Stimulated activated CD4-positive, alpha-beta T cell treated with anti-CD3 and anti-CD28 coated beads, Interleukin-2, amount 100 ng/mL, for 48 hours (primary cell): Measurements from ENCODE around the gene DDX24.

ENCODE experiments used
- DNase-seq, 2 donors: peaks; one replicate each; pipeline ENCODE4 v3.0.0-alpha.2; 2020

DDX24 gene, protein sequence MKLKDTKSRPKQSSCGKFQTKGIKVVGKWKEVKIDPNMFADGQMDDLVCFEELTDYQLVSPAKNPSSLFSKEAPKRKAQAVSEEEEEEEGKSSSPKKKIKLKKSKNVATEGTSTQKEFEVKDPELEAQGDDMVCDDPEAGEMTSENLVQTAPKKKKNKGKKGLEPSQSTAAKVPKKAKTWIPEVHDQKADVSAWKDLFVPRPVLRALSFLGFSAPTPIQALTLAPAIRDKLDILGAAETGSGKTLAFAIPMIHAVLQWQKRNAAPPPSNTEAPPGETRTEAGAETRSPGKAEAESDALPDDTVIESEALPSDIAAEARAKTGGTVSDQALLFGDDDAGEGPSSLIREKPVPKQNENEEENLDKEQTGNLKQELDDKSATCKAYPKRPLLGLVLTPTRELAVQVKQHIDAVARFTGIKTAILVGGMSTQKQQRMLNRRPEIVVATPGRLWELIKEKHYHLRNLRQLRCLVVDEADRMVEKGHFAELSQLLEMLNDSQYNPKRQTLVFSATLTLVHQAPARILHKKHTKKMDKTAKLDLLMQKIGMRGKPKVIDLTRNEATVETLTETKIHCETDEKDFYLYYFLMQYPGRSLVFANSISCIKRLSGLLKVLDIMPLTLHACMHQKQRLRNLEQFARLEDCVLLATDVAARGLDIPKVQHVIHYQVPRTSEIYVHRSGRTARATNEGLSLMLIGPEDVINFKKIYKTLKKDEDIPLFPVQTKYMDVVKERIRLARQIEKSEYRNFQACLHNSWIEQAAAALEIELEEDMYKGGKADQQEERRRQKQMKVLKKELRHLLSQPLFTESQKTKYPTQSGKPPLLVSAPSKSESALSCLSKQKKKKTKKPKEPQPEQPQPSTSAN

DNA sequence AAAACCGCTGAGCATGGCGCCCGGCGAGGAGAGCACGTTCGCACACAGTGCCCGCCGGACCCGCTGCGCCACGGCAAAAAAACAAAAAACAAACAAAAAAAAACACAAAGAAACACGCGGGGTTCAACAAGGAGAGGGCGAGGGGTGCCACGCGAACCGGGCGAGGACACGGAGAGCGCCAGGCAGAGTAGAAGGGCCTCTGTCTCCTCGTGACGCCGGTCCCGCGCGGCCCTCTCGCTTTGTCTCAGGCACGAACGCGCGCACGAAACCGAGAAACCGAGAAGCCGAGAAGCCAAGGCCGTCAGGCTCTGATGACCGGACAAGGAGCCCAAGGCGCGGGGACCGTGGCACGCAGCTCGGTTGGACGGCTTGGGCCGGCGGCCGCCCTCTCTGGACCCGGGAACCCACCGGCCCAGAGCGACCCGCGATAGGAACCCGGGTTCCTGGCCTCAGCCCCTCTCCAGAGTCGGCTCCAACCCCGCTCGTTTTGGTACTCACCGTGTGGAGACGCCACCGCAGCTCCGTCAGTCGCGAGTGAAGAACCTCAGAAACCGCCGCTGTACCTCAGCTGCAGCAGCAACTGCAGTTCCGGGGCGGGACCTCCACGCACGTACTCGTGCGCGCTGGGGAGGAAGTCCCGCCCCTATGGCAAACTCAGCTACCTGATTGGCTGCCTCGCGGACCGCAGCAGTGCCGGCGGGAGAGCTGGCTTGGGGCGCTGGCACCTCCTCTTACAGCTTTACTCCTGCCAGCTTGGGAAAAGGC lies at the start of gene DDX24, which contains the start of gene IFI27L1:
Gene DDX24, minus strand, starts transcription at position 582 of the 765 bp plus-strand sequence. CDS start 1,460 bp downstream, outside the sequence.
Gene IFI27L1, plus strand, starts transcription at position 690 of the 765 bp plus-strand sequence. CDS start 15,628 bp downstream, outside the sequence.
- peak; percentile 93 to 94 for DNase-seq

DNA sequence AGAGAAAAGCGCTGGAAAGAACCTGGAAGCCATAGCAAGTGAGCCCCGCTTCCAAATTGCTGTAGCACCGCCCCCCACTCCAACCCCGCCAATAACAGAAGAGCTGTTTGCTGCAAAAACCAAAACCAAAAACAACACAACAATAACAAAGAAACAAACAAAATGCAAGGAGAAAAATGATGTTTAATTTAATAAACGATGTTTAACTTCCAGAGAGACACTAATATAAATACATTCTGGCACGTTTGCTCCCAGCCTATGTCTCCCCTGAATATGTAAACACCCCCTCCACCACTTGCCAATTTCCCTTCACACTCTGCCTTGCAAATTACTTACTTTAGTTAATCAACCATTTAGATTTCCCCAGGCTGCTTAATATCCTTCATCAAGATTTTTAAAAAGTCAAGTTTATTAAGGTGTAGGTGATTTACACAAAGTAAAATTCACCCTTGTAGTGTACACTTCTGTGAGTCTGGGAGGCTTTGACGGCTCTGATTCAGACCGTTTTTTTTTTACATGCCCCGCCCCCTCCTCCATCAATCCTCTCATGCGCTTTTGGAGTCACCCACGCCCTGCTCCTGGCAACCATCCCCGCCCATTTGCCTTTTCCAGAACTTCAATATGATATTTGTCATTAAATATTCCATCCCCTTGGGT lies 48.9 kb upstream of the DDX24 start:
- no peak for DNase-seq

DNA sequence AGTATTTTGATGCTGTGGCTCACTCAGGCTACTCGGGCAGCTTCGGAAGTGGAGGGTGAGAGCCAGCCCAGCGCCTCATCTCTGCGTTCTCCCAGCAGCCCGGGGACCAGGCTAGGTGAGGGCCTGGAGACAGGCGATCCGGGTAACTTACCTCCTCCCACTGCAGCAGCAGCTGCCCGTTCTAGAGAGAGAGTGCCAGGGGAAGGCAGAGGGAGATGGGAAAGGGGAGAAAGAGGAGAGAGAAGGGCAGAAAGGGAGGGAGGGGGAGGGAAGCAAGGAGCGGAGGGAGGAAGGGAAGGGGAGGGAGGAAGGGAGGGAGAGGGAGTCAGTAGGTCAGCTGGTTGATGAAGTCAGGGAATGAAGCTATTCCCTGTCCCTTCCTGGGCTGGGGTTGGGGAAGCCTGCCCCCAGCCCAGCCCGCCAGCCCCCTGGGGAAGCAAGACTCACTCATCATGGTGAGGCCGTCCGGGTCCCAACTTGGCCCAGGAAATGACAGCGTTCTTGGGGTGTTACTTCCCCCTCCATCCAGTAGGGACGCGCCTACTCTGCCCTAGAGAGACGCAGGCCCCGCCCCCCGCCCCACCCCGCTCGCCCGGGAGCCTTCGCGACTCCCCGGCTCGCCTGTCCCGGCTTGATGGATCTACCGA lies 48.2 kb upstream of the DDX24 start, which contains the start of gene IFI27L2:
Gene IFI27L2, minus strand, starts transcription at position 494 of the 647 bp plus-strand sequence. Its CDS starts 40 bp downstream, at position 454.
- DNase-seq, result peak; percentile 48 to 55

DNA sequence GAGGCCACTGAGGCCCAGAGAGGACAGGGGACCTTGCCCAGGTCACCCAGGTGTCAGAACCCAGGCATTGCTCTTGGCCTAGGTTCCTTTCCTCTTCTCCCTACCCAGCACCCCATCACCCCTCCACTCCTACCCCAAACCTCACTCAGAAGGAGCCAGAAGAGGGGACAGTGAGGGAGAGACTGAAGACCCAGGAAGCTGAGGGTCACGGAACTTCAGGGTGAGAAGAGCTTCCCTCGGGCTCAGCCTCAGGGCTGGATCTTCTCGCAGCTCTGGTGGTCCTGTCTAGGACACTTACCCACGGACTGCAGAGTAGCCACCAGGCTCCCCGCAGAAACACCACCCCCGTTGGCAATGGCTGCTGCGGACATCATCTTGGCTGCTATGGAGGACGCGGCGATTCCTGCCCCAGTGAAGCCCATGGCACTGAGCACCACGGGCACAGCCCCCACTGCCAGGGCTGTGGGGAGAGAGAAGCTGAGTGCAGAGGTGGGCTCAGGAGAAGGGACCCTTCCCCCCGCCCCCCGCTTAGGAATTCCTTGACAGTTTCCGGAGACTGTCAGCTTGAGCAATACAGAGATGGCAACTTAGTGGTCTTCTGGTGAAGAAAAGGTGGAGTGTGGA lies 47.3 kb upstream of the DDX24 start:
- DNase-seq, result no peak

DNA sequence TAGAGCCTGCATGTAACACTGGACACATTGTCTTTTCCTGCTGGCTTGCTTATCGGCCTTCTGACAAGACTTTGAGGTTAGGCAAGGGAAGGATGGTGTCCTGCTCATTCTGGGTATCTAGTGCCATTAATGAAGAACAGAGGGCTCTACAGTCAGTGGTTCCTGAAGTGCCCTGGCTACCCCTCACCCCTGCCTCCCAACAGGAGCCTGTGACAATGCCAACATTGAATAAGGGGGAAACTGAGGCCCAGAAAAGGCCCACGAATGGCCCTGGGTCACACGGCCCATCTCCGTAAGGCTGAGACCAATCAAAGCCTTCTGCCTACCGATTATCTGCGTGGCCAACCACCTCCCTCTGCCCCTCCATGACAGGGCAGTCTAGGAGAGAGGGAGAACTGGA lies 46.3 kb upstream of the DDX24 start:
- DNase-seq, result no peak

DNA sequence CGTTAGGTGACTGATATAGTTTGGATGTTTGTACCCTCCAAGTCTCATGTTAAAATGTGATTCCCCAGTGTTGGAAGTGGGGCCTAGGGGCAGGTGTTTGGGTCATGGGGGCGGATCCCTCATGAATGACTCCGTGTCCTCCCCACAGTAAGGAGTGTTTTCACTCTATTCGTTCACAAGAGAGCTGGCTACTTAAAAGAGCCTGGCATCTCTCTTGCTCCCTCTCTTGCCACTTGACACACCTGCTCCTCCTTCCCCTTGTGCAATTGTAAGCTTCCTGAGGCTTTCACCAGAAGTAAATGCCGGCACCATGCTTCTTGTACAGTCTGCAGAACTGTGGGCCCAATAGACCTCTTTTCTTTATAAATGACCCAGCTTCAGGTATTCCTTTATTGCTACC lies 45.8 kb upstream of the DDX24 start:
- no peak for DNase-seq

DNA sequence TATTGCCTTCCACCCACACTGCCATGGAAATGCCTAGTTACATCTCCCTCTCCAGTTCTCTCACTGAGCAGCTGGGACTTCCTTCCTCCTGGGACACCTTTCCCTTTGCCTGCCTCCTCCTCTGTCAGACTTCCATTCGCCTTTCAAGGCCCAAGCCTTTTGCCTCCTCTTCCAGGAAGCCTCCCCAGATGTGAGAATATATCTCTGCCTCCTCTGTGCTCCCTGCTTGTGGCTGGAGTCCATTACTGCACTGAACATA lies 45.3 kb upstream of the DDX24 start:
- DNase-seq, result no peak

DNA sequence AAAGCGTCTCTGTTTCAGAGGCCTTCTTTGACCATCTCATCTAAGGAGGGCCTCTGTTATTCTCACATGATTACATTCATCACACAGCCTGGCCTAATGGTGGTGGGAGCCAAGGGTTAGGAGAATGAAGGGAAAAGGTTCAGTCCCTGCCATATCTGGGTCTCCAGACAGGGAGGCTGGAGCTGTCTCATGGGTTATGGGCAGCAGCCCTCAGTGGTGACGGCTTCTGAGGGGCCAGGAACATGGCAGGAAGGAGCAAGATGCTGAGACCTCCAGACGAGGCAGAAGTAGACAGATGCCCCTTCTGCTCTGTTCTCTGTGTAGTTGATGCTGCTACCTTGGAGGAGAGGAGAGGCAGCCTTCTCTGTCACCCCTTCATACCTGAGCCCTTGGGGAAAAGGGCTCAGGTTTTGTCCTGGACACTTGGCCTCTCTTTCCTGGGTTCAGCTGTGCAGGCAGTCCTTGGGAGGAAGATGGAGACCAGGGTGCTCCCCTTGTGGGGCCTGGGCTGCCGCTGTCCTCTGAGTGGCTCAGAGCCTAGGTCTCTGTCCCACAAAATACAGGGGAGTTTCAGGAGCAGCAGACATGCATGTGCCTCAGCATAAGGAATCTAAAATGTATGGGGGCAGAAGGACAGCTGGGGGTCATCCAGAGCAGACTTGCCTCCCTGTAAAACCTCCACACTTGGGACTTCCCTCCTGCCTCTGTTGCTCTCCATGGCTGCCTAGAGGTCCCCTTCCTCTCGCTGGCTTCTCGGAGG lies 44.8 kb upstream of the DDX24 start:
- DNase-seq, result no peak

DNA sequence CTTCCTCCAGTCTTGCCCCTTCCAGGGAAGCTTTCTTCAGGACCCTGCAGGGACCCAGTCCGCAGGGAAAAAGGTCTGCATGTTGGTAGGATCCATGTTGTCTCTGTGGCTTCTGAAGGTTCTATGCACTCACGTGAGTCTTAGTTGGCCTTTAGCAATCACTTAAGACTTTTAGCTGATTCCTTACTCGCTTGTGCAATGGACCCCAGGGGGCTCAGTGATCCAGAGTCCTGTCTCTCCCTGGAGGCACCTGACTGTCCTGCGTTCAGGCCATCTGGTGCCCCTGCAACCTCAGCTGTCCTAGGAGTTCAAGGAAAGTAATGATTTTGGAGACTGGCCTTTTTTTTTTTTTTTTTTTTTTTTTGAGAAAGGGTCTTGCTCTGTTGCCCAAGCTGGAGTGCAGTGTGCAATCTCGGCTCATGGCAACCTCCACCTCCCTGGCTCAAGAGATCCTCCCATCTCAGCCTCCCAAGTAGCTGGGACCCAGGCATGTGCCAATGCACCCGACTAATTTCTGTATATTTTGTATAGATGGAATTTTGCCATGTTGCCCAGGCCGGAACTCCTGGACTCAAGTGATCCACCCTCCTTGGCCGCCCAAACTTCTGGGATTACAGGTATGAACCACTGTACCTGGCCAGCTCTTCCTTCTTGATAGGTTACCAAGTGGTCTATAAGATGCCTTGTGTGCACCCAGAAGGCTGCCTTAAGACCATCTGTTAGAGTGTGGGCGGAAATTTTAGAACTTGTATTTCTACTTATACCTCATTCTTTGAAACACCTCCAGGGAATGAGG lies 43.8 kb upstream of the DDX24 start:
- no peak for DNase-seq

DNA sequence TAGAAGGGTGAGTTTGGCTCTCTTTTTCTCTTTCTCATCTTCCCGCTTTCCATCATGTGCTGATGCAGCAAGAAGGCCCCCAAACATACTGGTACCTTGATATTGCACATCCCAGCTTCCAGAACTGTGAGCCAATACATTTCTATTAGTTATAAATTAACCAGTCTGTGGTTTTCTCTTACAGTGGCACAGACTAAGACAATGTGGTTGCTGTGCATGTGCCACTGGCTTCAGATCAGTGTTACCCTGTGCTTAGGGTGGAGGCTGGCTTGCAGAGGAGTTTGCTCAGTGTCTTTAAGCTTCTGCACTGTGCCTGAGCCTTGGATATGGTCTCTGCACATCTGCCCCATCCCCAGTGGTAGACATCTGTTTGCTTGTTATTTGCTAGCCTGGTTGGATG lies 42.9 kb upstream of the DDX24 start:
- DNase-seq, result no peak

DNA sequence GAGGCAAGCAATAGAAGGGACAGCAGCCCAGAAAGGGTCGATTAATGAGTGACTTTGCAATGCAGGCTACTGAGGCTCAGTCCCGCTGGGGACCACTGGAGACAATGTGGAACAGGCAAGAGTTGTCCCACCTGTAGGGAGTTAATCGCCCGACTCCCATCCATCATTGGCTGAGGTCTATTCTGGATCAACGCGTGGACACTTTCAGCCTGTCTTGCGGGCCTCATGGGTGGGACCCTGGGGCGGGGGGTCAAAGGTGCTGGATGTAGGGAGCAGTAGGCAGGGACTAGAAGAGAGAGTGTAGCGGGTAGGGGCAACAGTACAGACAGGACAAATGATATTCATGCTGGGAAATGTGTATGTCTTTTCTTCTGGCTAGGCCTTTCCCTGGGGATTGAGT lies 42.3 kb upstream of the DDX24 start:
- no peak for DNase-seq

DNA sequence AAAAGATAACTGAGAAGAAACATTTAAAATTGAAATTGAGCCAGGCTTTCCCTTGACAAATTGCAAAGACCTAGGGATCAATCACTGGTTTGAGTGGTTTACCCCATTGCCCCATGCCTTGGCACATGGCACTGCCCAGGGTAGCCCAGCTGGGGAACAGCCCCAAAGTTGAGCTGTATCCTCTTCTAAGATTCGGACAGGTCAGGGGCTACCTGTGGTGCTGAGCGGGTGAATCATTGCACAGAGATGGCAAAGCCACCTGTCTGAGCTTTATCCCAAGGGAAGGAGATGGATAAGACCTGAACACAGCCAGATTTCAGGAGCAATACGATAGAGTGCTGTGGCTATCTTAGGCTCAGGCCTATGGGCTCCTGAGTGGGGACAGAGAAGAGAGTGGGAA lies 41.4 kb upstream of the DDX24 start:
- DNase-seq, result no peak

DNA sequence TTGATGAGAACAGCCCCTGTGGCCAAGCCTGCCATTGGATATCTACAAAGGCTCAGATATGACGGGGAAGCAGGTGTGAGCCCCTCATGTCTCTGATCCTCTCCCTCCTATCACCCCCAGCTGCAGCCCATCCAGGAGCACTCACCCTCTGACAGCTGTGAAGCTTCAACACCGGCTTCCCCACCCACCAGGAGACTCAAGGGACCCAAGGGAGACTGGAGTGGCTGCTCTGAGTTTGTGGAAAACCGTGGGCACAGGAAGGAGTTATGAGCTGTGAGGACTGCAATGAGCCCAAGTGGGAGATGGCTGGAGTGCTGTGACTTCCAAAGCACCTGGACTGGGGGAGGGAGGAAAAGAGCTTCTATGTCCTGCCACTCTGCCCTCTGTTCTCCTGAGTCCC lies 40.5 kb upstream of the DDX24 start:
- DNase-seq, result no peak

DNA sequence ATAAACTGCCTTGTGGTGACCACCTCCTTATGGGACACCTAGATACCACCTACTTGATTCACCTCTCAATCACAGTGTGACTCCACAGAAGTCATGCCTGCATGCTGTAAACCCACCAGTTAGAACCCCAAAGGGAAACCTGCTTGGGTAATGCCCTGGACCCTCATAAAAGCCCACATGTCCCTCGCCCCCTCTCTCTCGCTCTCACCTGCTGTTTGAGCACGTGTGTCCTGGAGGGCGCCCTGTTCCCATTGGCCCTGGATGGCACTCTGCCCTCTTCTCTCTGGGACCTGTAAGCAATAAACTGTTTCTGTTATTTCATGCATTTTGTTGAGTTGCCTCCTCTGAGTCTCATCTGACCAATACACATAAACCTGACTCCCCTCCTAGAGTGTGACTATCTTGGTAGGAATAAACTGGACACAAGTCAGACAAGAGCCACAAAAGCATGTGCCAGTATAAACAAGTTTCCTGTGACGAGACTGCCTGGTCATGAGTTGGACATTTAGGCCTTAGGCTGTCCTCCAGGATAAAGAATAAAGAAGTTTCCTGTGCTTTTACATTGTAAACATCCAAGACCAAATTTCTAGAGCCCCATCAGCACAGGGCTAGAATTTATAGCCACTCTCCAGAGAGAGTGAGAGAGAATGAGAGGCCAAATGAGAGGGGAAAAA lies 39.8 kb upstream of the DDX24 start:
- no peak for DNase-seq

DNA sequence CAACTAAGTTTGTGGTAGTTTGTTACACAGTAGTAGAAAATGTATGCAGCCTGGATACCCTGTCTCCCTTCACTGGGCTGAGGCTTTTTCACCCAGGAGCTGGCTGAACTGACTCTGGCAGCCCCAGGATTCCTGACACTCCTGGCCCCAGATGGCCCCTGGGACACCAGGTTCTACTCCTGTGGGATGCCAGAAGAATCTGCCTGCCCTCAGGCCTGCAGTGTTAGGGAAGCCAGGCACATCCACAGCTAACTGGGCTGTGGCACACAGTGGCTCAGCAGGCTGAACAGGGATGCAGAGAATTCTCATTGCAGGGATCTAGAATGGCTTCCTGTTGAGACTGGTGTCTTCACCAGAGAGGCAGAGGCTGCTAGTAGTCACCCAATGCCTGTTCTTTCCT lies 38.1 kb upstream of the DDX24 start:
- no peak for DNase-seq

DNA sequence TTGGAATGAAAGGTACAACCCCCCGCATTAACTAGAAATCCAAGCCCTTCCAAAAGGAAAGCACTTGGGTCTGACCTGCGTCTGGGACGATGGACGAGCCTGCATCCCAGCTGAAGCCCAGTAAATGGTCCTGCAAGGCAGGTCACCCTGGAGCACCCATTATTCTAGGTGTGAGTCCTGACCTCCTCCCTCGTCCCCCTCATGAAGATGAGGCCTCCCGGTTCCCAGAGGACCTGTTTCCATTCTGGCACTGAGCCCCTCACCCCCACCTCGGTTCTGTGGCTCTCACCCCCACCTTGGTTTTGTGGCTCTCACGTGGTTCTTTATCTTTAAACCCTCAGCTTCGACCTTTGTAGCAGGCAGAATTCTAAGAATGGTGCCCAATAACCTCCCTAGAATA lies 36.9 kb upstream of the DDX24 start:
- no peak for DNase-seq

DNA sequence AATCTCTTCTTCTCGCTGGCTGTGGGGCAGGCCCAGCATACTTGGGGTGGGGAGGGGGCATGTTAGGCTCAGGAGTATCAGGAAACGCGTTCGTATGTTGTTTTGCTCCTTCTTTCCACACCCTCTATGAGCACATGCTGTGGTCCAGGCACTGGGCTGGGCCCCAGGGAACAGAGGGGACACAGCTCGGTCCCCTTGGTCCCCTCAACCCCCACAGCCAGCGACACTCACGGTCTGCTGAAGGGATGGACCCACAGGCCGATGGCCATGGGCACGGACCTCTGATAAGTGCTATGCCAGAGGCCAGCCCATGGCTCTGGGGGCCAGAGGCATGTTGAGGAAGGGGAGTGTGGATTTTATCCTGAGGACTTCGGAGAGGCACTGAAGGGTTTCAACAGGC lies 35.7 kb upstream of the DDX24 start:
- no peak for DNase-seq

DNA sequence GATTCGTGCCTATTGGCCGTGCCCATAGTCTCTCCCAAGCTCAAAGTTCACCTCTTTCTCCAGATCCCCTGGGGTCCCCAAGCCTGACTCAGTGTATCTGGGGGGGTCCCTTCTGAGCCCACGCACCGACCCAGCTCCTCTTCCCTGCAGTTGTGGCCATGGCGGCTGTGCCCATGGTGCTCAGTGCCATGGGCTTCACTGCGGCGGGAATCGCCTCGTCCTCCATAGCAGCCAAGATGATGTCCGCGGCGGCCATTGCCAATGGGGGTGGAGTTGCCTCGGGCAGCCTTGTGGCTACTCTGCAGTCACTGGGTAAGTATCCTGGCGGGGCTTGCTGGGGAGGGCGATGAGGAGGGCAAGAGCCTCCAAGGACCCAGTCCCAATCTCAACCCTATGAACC lies 34.6 kb upstream of the DDX24 start:
- no peak for DNase-seq

DNA sequence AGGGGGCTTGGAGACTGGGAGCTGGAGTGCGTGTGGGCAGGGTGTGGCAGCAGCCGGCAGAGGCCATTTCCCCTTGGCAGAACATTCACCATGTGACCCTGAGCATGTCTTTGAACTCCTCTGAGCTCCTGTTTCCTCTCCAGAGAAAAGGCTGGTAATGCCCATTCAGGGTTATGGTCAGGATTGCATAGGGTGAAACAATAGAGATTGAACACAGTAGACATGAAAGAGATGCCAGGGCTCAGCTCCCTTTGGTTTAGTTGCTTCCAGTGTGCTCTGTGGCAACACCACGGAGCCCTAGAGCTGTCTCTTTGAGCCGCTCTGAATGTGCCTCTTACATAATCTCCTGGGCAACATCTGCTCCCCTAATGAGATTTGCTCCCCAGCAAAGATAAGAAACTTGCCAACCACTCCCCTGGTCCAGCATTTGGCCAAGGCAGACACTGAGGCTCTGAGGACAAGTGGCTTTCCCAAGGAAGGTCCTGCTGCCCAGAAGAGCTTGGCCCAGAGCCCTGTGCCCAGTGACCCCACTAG lies 34.1 kb upstream of the DDX24 start:
- DNase-seq, result no peak
